ENCODE data around the gene WDR27.

GRCh38 chr6:169701311-169701953 is 397 bp downstream of the WDR27 start:
- TF ChIP-seq CTCF (IDR thresholded peaks at IDR 0.05 in 8 of 11, conservative IDR thresholded peaks at IDR 0.05 in 3 of 11), result no peak
- TF ChIP-seq POLR2A (IDR thresholded peaks at IDR 0.05), result peak in 1 of 3 donors; percentile 7

Data from spleen (tissue), 7 donors.